Measurements from ENCODE around the gene TBX19. TPM values are rescaled to one million over a fixed set of nuclear protein-coding genes. Genes with fewer than 3 reads are reported as not detected.

TBX19 gene
- total RNA-seq, 4 donors from 2014 or later, result 1.4 to 8.5 (median 4.8) TPM

GRCh38 chr1:168285971-168286927 lies 5.6 kb downstream of the TBX19 start:
- no peak for TF ChIP-seq CTCF (IDR thresholded peaks at IDR 0.05)
- TF ChIP-seq POLR2A (IDR thresholded peaks at IDR 0.05), result no peak
- Histone ChIP-seq H3K27ac (peak overlapping the region; percentile 34 to 55), H3K27me3 (no peaks in the 10 kb centered on the region), H3K36me3 (no peaks in the 10 kb centered on the region), H3K9me3 (no peaks in the 10 kb centered on the region), H3K4me1 (peaks cover 0 to 6% of the 10 kb centered on the region in 2 donors), H3K4me3 (no peak overlapping the region)
- no peak for DNase-seq
- intact Hi-C loops (cut with DNase I; ENCODE audit: low total_unique reads), result no loop called here

- TF ChIP-seq POLR2A (IDR thresholded peaks at IDR 0.05), result no peak
- TF ChIP-seq CTCF (IDR thresholded peaks at IDR 0.05), result no peak
- H3K4me1 ChIP-seq, result peaks cover 0 to 6% of the 10 kb centered on the region in 2 donors
- no peaks in the 10 kb centered on the region for H3K9me3 ChIP-seq
- H3K27me3 ChIP-seq, result no peaks in the 10 kb centered on the region
- H3K36me3 ChIP-seq, result no peaks in the 10 kb centered on the region
- no peak overlapping the region for H3K4me3 ChIP-seq
- peak overlapping the region in 1 of 2 donors; percentile 19 for H3K27ac ChIP-seq
- no peak for DNase-seq
- intact Hi-C loops (cut with DNase I; ENCODE audit: low total_unique reads), result no loop called here
These were observed 6.6 kb downstream of the TBX19 start for GRCh38 chr1:168287237-168287664.

GRCh38 chr1:168288311-168289052 lies 7.8 kb downstream of the TBX19 start:
- intact Hi-C loops (cut with DNase I; ENCODE audit: low total_unique reads), result no loop called here
- TF ChIP-seq CTCF (IDR thresholded peaks at IDR 0.05) (no peak), POLR2A (IDR thresholded peaks at IDR 0.05) (no peak)
- no peaks in the 10 kb centered on the region for H3K36me3 ChIP-seq
- no peaks in the 10 kb centered on the region for H3K9me3 ChIP-seq
- DNase-seq, result no peak
- no peaks in the 10 kb centered on the region for H3K27me3 ChIP-seq
- no peak overlapping the region for H3K4me3 ChIP-seq
- peak overlapping the region in 1 of 2 donors; percentile 19 for H3K27ac ChIP-seq
- peaks cover 0 to 6% of the 10 kb centered on the region in 2 donors for H3K4me1 ChIP-seq

- Histone ChIP-seq H3K9me3 (no peaks in the 10 kb centered on the region), H3K4me3 (no peak overlapping the region), H3K4me1 (no peaks in the 10 kb centered on the region), H3K27ac (no peak overlapping the region), H3K36me3 (no peaks in the 10 kb centered on the region), H3K27me3 (no peaks in the 10 kb centered on the region)
- intact Hi-C loops (cut with DNase I; ENCODE audit: low total_unique reads), result no loop called here
- no peak for DNase-seq
- TF ChIP-seq CTCF (IDR thresholded peaks at IDR 0.05), result no peak
- no peak for TF ChIP-seq POLR2A (IDR thresholded peaks at IDR 0.05)
These were observed 10.7 kb downstream of the TBX19 start for GRCh38 chr1:168291222-168291837.
